ENCODE data around the gene MEIS3. TPM values are rescaled to one million over a fixed set of nuclear protein-coding genes. Genes with fewer than 3 reads are reported as not detected.

The MEIS3 gene
- total RNA-seq, 2 experiments from 2014 or later: 1.3 TPM; not detected in 1

- H3K9me3 ChIP-seq (ENCODE audit: low read length): no peaks in the 10 kb centered on the region
- no peaks in the 10 kb centered on the region for H3K79me2 ChIP-seq (ENCODE audit: insufficient read depth, low read depth, low read length)
- H3K36me3 ChIP-seq (ENCODE audit: insufficient read depth, low read length): no peaks in the 10 kb centered on the region
- no peak overlapping the region for H3K4me2 ChIP-seq (ENCODE audit: low read length)
- no peaks in the 10 kb centered on the region for H3K4me1 ChIP-seq (ENCODE audit: insufficient read depth, low read length, poor library complexity, severe bottlenecking)
- H3K27ac ChIP-seq (ENCODE audit: low read depth, low read length, poor library complexity, severe bottlenecking): no peak overlapping the region
- H4K20me1 ChIP-seq (ENCODE audit: insufficient read depth, low read length): no peaks in the 10 kb centered on the region
- ChIA-PET POLR2A (no interaction called here), CTCF (ENCODE audit: unreplicated experiment) (no interaction called here)
- intact Hi-C loops (cut with micrococcal nuclease; ENCODE audit: unreplicated experiment): no loop called here
- no peak overlapping the region for H2AFZ ChIP-seq (ENCODE audit: low read length)
- TF ChIP-seq CTCF (conservative IDR thresholded peaks at IDR 0.05; ENCODE audit: low read length) (no peak), EZH2phosphoT487 (IDR thresholded peaks at IDR 0.05; ENCODE audit: borderline replicate concordance, low read depth, low read length) (no peak)
- no peaks in the 10 kb centered on the region for H3K9me2 ChIP-seq (ENCODE audit: insufficient read depth, low read length)
- BruUV-seq (replicated peaks): no TSS peak
- DNase-seq (ENCODE audit: low spot score): no peak
- no peak overlapping the region for H3K4me3 ChIP-seq (ENCODE audit: low read depth, low read length, poor library complexity, severe bottlenecking)
Observed at GRCh38 chr19:47406711-47407416, 12.5 kb downstream of the MEIS3 start.

GRCh38 chr19:47405854-47406417 lies 13.4 kb downstream of the MEIS3 start:
- Histone ChIP-seq H3K27ac (ENCODE audit: low read depth, low read length, poor library complexity, severe bottlenecking) (no peak overlapping the region), H3K36me3 (ENCODE audit: insufficient read depth, low read length) (no peaks in the 10 kb centered on the region), H3K4me3 (ENCODE audit: low read depth, low read length, poor library complexity, severe bottlenecking) (no peak overlapping the region), H3K79me2 (ENCODE audit: insufficient read depth, low read depth, low read length) (no peaks in the 10 kb centered on the region), H3K9me2 (ENCODE audit: insufficient read depth, low read length) (no peaks in the 10 kb centered on the region), H2AFZ (ENCODE audit: low read length) (no peak overlapping the region), H4K20me1 (ENCODE audit: insufficient read depth, low read length) (no peaks in the 10 kb centered on the region), H3K4me2 (ENCODE audit: low read length) (no peak overlapping the region), H3K9me3 (ENCODE audit: low read length) (no peaks in the 10 kb centered on the region), H3K4me1 (ENCODE audit: insufficient read depth, low read length, poor library complexity, severe bottlenecking) (no peaks in the 10 kb centered on the region)
- CTCF ChIA-PET (ENCODE audit: unreplicated experiment): no interaction called here
- no peak for TF ChIP-seq EZH2phosphoT487 (IDR thresholded peaks at IDR 0.05; ENCODE audit: borderline replicate concordance, low read depth, low read length)
- no peak for TF ChIP-seq CTCF (conservative IDR thresholded peaks at IDR 0.05; ENCODE audit: low read length)
- POLR2A ChIA-PET: no interaction called here
- intact Hi-C loops (cut with micrococcal nuclease; ENCODE audit: unreplicated experiment): no loop called here
- BruUV-seq (replicated peaks): no TSS peak
- no peak for DNase-seq (ENCODE audit: low spot score)

GRCh38 chr19:47405197-47405550 lies 14.2 kb downstream of the MEIS3 start:
- CTCF ChIA-PET (ENCODE audit: unreplicated experiment): no interaction called here
- no TSS peak for BruUV-seq (replicated peaks)
- H2AFZ ChIP-seq (ENCODE audit: low read length): no peak overlapping the region

More at GRCh38 chr19:47405197-47405550, 14.2 kb downstream of the MEIS3 start:
- H3K4me2 ChIP-seq (ENCODE audit: low read length): no peak overlapping the region
- no peaks in the 10 kb centered on the region for H4K20me1 ChIP-seq (ENCODE audit: insufficient read depth, low read length)
- intact Hi-C loops (cut with micrococcal nuclease; ENCODE audit: unreplicated experiment): no loop called here
- POLR2A ChIA-PET: interaction anchor here (0.6 kb wide), 1 partner anchor 107 kb away, joined by 4 read pairs; no protein-coding TSS in a partner anchor
- DNase-seq (ENCODE audit: low spot score): no peak
- no peaks in the 10 kb centered on the region for H3K9me2 ChIP-seq (ENCODE audit: insufficient read depth, low read length)
- TF ChIP-seq EZH2phosphoT487 (IDR thresholded peaks at IDR 0.05; ENCODE audit: borderline replicate concordance, low read depth, low read length): no peak
- TF ChIP-seq CTCF (conservative IDR thresholded peaks at IDR 0.05; ENCODE audit: low read length): no peak
- no peak overlapping the region for H3K4me3 ChIP-seq (ENCODE audit: low read depth, low read length, poor library complexity, severe bottlenecking)
- H3K36me3 ChIP-seq (ENCODE audit: insufficient read depth, low read length): no peaks in the 10 kb centered on the region
- no peak overlapping the region for H3K27ac ChIP-seq (ENCODE audit: low read depth, low read length, poor library complexity, severe bottlenecking)
- no peaks in the 10 kb centered on the region for H3K79me2 ChIP-seq (ENCODE audit: insufficient read depth, low read depth, low read length)
- H3K4me1 ChIP-seq (ENCODE audit: insufficient read depth, low read length, poor library complexity, severe bottlenecking): no peaks in the 10 kb centered on the region
- no peaks in the 10 kb centered on the region for H3K9me3 ChIP-seq (ENCODE audit: low read length)
